SH-SY5Y (cell line): ENCODE data around the gene DOCK2.

Experiments
- GATA2 ChIP-seq: IDR thresholded peaks from 2 replicates; pipeline ENCODE4 v1.6.1; 2011; ENCODE audit warnings: mild to moderate bottlenecking, low read depth, low read length
- GATA3 ChIP-seq: IDR thresholded peaks from 2 replicates; pipeline ENCODE4 v1.6.1; 2011; ENCODE audit warnings: low read depth, mild to moderate bottlenecking, low read length, moderate library complexity

DOCK2 gene

DNA sequence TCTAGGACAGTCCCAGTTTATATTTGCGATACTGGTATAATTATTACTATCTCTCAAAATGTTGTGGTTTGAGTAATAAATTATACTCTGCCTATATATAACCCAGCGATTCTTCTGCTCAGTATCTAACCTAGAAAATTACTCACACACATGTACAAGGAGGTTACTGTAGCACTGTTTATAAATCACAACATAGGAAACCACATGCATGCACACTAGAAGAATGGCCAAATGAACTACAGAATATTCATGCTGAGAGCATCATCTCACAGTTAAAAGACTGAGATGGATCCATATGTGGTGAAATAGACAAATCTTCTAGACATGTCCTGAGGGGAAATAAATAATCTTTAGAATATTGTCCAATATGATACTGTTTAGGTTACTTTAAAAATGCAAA is 281.2 kb downstream of the DOCK2 start:
- TF ChIP-seq GATA2 (no peak), GATA3 (no peak)

DNA sequence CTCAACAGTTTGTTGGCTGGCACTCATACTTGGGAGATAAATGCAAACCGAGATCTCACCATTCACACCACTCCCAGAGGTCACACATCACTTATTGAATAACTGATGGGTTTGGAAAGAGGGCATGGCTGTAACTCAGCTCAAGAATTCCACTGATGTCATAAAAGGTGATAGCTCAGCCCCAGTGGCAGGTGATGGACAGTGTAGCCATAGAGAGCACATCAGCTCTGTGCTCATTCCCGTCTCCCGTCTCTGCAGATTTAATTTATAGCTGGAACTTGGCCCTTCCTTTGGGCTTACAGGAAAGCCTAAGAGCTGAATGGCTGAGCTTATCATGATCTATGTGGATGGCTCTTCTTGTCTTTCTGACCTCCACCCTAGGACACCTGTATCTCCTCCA is 283.4 kb downstream of the DOCK2 start:
- no peak for TF ChIP-seq GATA2
- TF ChIP-seq GATA3 = no peak

DNA sequence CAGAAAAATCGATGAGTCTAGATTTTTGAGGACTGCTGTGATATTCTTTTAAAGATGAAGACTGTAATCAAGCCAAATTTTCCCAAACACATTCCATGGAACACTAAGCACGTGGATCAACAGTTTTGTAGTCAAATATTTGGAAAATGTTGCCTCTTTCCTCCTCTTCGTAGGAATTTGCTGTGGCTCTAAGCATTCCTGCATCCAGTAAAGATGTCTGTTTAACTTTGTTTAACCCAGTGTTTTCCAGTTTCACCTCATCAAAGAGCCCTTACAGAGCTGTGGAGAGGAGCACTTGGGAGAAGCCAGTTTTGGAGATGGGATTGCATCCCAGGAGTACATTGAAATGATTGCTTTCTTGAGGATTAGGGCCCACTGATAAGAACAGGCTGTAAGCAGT is 284.3 kb downstream of the DOCK2 start:
- TF ChIP-seq GATA2 = no peak
- TF ChIP-seq GATA3 = no peak

DNA sequence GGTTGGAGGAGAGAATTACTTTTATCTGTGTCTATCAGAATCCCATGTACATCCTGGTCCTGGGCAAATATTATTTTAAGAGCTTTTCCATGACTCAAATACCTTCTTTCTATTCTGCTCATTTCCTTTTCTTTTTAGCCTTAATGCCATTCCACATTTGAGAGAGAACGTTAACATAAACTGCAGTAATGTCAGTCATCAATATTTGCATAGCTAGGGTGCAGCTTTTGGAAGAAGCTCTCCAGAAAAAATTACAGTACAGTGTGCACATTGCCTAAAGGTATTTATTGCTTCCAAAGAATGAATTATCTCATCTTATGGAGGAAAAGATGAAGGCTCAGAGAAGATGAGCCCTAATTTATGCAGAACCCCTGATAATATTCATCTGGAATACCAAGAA is 284.9 kb downstream of the DOCK2 start:
- no peak for TF ChIP-seq GATA2
- no peak for TF ChIP-seq GATA3

DNA sequence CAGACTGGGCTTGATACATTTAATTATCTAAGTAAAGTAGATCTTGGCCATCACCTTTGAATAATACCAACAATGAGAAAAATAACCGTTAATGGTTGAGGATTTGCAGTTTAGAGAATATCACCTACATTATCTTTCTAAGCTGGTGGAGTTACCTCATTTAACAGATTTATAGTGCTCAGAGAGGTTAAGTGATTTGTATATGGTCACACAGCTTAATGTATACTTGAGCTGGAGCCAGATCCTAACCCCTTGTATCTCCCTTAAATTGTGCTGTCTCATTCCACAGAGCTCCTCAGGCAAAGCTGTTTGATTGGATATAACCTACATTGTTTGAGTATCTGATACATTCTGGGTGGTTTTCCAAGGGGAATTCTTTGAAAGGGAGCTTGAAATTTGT is 285.4 kb downstream of the DOCK2 start:
- TF ChIP-seq GATA2 (no peak), GATA3 (no peak)

DNA sequence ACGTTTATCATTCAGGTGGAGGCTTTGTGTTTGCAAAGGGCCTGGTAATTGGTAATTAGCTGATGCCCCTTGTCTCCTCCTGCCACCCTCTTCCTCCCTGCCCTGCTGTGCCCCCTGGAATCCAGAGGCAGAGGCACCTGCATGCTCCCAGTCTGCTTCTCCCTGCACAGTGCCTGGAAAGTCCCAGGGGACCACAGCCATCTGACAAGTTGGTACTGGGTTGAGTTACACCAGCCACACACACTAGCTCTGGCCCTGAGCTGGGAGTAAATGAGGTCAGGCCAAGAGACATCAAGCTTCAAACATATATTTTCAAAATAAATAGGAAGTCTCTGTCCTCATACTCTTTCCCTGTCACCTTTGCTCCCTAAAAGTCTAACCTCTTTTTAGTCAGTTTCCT is 286.9 kb downstream of the DOCK2 start:
- TF ChIP-seq GATA2 = no peak

DNA sequence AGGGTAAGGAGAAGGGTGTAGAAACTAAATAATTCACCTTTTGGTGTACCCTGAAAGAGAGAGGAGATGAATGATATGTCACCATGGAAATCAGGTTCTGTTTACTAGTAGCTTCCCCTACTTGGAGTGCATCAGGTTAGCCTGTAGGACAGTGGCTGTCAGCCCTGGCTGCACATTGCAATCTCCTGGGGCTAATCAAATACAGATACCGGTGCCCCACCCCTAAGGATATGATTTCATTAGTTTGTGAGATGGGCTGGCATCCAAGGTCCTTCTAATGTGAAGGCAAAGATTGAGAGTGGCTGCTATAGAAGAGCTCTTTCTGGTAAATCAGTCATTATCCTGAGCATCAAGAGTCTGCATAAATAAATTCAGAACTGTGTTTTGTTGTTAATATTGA is 296.1 kb downstream of the DOCK2 start:
- TF ChIP-seq GATA2 (peak; percentile 82), GATA3 (peak; percentile 49; the same call in 1 of the 2 replicates)

DNA sequence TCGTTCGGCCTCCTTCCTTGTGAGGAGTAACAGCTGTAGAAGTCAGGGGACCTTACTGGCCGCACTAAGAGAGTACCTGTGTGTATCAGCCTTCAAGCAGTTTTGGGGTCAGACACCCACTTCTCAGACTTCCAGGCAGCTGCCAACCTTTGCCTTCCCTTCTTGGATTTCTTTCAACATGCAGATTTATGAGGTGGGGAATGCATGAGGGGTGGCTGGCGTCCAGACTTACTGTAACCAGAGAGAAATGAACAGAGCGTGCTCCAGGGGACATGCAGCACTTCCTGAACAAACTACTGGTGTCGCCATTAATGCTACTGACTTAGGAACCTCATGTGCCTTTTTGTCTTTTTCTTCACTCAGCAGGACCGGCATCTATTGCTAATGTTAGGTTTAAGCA is 296.5 kb downstream of the DOCK2 start:
- TF ChIP-seq GATA3 (no peak), GATA2 (no peak)

DNA sequence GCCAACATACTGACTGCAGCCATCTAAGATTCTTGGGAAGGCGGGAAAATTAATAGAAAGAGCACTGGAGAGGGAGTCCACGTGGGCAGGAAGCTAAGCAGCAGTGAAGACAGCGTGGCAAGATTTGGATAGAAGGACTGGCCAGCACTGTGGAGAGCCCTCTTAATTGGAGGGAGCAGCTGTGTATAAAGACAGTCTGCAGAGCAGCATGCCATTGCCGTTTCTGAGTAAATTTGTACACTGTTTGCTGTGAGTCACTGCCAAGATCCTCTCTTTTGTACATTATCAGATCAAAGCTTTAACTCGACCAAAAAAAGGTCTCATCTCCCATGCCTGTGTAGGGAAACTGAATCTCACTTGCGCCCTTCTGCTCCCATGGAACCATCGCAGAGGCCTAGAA is 297.9 kb downstream of the DOCK2 start:
- TF ChIP-seq GATA3 = no peak
- TF ChIP-seq GATA2 = no peak

DNA sequence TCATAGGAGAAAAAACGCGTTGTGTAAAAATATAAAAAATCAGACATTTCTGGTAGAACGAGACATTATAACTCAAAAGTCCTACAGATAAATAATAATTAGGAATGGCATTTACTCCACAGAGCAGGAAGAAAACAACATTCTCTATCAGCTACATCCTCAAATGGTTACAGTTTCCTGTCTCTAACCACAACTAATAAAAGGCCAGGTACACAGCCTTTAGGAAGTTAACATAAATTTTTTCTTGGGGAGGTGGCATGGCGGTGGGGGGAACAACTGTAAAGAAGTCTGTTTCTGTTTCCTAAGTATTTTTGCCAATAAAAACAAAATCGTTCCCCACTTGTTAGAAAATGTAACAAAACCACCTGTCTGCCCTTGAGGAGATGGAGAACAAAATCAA is 298.7 kb downstream of the DOCK2 start:
- TF ChIP-seq GATA3 (no peak), GATA2 (no peak)

DNA sequence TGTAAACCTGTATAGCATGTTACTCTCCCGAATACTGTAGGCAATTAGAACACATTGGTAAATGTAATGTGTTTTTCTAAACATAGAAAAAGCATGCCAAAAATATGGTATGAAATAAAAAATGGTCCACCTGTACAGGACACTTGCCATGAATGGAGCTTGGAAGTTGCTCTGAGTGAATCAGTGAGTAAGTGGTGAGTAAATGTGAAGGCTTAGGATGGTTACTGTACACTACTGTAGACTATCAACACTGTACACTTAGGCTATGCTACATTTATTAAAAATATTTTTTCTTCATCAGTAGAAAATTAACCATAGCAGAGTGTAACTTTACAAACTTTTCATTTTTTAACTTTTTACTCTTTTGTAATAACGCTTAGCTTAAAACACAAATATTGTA is 301.4 kb downstream of the DOCK2 start:
- TF ChIP-seq GATA3 (no peak), GATA2 (no peak)

DNA sequence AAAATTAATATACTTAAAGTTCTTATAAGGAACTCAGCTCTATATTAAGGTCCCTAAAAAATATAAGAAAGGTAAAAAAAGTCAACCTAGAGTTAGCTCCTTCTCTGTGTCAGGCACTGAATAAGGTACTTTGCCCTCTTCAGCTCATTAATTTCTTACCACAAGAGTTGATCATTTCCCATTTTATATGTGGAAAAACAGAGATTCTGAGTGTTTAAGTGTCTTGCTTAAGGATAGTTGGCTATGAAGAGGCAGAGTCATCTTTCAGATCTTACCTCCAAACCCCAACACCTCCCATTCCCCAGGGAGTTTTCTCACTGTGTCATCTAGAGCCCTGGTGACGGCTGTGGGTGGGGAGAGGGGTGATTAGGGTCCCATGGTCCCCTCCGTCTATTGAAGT is 302.7 kb downstream of the DOCK2 start:
- TF ChIP-seq GATA2 (no peak), GATA3 (no peak)

DNA sequence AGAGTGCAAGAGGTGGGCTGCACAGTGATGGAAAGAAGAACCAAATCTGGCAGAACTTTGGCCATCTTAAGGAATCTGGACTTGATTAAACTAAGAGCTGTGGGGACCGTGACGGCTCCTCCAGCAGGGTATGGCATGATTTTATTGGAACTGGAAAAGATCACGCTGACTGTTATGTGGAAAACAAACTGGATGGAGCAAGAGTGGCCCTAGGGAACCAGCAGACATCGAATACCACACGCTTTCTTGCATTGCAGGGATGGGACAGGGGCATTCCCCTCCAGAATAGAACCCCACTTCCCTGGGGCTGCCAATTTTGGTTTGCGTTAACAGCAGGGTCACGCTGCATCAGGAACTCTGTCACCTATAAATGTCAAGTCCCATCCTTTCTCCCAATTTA is 304.5 kb downstream of the DOCK2 start:
- TF ChIP-seq GATA2 (no peak), GATA3 (no peak)

DNA sequence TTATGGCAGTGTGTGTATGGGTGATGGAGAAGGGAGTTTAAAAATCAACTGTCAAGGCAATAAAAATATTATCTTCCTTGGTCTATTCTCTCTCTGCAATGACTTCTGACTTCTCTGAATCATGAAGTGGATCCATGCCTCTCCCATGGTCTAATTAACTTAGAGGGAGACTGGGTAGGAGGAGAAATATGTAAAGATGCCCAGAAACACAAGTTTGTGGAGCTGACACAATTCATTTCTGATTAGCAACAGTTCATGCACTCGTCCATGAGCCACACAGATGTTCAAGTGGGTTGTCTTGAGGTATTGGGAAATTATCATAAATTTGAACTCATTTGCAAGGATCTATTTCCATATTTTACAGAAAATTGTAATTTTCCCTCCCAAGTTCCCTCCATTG is 305.1 kb downstream of the DOCK2 start:
- TF ChIP-seq GATA2 (no peak), GATA3 (no peak)

DNA sequence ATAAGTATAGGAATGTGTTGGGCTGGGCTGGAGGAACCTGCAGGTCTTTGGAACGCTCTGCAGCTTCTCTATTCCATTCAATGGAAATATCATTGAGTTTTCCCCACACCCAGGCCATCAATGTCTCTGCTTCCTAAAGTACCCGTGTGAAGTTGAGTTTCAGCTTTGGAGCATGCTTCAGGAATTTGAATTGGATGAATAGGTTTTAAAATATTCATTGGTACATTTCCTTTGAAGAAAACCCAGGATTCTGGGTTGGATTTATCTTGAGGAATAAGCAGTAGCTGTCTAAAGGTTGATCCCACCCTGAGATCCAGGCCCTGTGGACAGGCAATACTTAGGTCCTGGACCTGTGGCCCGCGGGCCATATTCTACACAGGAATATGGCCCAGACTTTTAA is 306.0 kb downstream of the DOCK2 start:
- TF ChIP-seq GATA3 = no peak
- no peak for TF ChIP-seq GATA2

DNA sequence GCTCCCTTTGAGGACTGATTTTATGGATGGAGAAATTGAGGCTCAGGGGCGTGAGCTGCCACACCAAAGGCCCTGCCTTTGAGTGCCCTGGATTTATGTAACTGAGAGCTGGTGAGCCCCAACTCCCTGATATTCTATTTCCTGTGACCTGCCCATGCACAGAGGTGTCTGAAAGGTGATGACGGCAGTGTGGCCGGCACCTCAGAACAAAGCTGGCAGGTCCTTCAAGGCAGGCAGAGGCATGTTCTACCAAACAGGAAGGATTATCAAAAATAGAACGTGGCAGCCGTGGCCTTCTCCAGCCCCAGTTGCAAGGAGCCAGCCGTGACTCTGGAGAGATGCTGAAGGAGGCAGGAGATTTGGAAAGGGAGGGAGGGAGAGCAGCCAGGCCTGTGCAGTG is 307.0 kb downstream of the DOCK2 start:
- TF ChIP-seq GATA2 (no peak), GATA3 (no peak)

DNA sequence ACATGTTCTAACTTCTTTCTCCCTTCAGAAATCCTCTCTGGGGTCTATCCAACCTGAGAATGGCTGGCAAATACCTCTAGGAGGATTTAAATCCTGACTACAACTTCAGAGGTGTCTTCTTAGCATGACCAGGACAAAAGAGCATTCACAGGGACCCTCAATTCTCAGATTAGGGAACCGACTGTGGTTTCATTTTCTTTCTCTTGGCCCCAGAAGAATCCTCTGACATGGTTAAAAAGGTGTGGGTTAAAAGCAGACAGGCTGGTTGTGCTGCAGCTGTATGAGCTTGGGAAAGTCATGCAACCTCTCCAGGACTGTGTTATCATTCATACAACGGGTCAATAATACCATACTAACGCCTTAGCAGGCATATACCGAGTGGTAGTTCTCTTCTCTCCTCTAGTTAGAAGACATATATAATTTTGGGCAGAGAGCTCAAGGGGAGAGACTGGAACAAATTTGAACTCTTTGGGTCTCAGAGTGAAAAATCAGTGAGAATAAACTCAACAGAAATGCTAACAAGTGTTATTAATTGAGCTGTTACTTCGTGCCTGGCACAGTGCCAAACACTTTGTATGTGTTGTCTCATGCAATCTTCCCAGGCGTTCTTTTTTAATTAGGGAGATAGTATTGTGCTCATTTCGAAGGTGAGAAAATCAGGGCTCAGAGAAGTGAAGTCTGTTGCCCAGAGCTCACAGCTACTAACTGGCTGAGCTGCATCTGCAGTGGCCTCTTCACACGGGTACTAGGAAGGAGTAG is 308.0 kb downstream of the DOCK2 start:
- TF ChIP-seq GATA3 = no peak
- no peak for TF ChIP-seq GATA2
